WTC11 (cell line): ENCODE results near the gene KIAA1328. TPM values are rescaled to one million over a fixed set of nuclear protein-coding genes. Genes with fewer than 3 reads are reported as not detected.

Experiments
- ATAC-seq: fragments of 200-7000 bp; cut with Tn5 transposase; 2 replicates; pipeline ENCODE4 v1.10.0; 2021; ENCODE audit warnings: mild to moderate bottlenecking, moderate library complexity
- CTCF ChIA-PET: fragments of 300-600 bp; sonication (Branson Sonifier 250); formaldehyde crosslinking; loops from one replicate; lab custom pipeline; 2021; ENCODE audit warnings: antibody characterized with exemption; lab: Charles Lee
- POLR2A ChIA-PET: fragments of 350-600 bp; sonication (Branson Sonifier 250); formaldehyde crosslinking; loops from one replicate; lab custom pipeline; 2021; ENCODE audit warnings: antibody characterized with exemption; lab: Charles Lee
- DNase-seq: peaks from one replicate; pipeline ENCODE4 v3.0.0; 2021; ENCODE audit warnings: low spot score
- H3K27ac Mint-ChIP-seq: 2 replicates; pipeline ENCODE4 v1.8.0; 2021; ENCODE audit warnings: mixed read lengths
- H3K27me3 Mint-ChIP-seq: 2 replicates; pipeline ENCODE4 v1.8.0; 2021; ENCODE audit warnings: low read depth, mild to moderate bottlenecking, moderate library complexity, mixed read lengths
- H3K36me3 Mint-ChIP-seq: 2 replicates; pipeline ENCODE4 v1.8.0; 2021; ENCODE audit warnings: mixed read lengths
- H3K4me1 Mint-ChIP-seq: 2 replicates; pipeline ENCODE4 v1.8.0; 2022; ENCODE audit warnings: mixed read lengths
- H3K4me3 Mint-ChIP-seq: 2 replicates; pipeline ENCODE4 v1.8.0; 2021; ENCODE audit warnings: mild to moderate bottlenecking, moderate library complexity, mixed read lengths
- H3K9me3 Mint-ChIP-seq: 2 replicates; pipeline ENCODE4 v1.8.0; 2021; ENCODE audit warnings: mixed read lengths
- EMX1 ChIP-seq: fragments of 250-450 bp; sonication (Bioruptor Pico); IDR thresholded peaks from 2 replicates; pipeline ENCODE4 v1.8.0; 2021; ENCODE audit warnings: mild to moderate bottlenecking
- ERG ChIP-seq: fragments of 250-450 bp; sonication (Bioruptor Pico); IDR thresholded peaks from 2 replicates; pipeline ENCODE4 v1.8.0; 2021; ENCODE audit warnings: mild to moderate bottlenecking
- ESRRA ChIP-seq: sonication (generic); formaldehyde crosslinking; IDR thresholded peaks from 2 replicates; pipeline ENCODE4 v1.8.1; 2022; ENCODE audit warnings: mild to moderate bottlenecking, missing genetic modification reagents, borderline replicate concordance
- HMGA2 ChIP-seq: fragments of 250-450 bp; sonication (Bioruptor Pico); IDR thresholded peaks from 2 replicates; pipeline ENCODE4 v1.4.0; 2021; ENCODE audit warnings: mild to moderate bottlenecking, moderate library complexity
- MXD4 ChIP-seq: fragments of 250-450 bp; sonication (Bioruptor Pico); IDR thresholded peaks from 2 replicates; pipeline ENCODE4 v1.8.0; 2021; ENCODE audit warnings: mild to moderate bottlenecking, moderate library complexity, borderline replicate concordance
- OVOL2 ChIP-seq: fragments of 250-450 bp; sonication (Bioruptor Pico); IDR thresholded peaks from 2 replicates; pipeline ENCODE4 v1.9.0; 2021; ENCODE audit warnings: mild to moderate bottlenecking, borderline replicate concordance
- PREB ChIP-seq: sonication (generic); formaldehyde crosslinking; IDR thresholded peaks from 2 replicates; pipeline ENCODE4 v1.8.1; 2022; ENCODE audit warnings: mild to moderate bottlenecking, missing genetic modification reagents, moderate library complexity, borderline replicate concordance
- TCF7 ChIP-seq: sonication (generic); formaldehyde crosslinking; IDR thresholded peaks from 2 replicates; pipeline ENCODE4 v1.8.0; 2022; ENCODE audit warnings: mild to moderate bottlenecking, low read depth, missing genetic modification reagents, moderate library complexity
- TEAD4 ChIP-seq: sonication (generic); formaldehyde crosslinking; IDR thresholded peaks from 2 replicates; pipeline ENCODE4 v1.8.0; 2022; ENCODE audit warnings: mild to moderate bottlenecking, missing genetic modification reagents
- ZNF121 ChIP-seq: sonication (generic); formaldehyde crosslinking; IDR thresholded peaks from 2 replicates; pipeline ENCODE4 v1.8.0; 2023; ENCODE audit warnings: missing genetic modification reagents
- ZNF317 ChIP-seq: sonication (generic); formaldehyde crosslinking; IDR thresholded peaks from 2 replicates; pipeline ENCODE4 v1.8.1; 2023; ENCODE audit warnings: low read depth, mild to moderate bottlenecking, moderate library complexity, missing genetic modification reagents, borderline replicate concordance
- ZNF423 ChIP-seq: fragments of 250-450 bp; sonication (Bioruptor Pico); IDR thresholded peaks from 2 replicates; pipeline ENCODE4 v2.1.2; 2022; ENCODE audit warnings: mild to moderate bottlenecking, moderate library complexity
- total RNA-seq: library from RNA; stranded (reverse); gene quantifications from 3 replicates; pipeline ENCODE4 v1.2.3, GENCODE V29; 2021
- TF ChIP-seq, protein P1 (sequence below): sonication (generic); formaldehyde crosslinking; IDR thresholded peaks from 2 replicates; pipeline ENCODE4 v1.8.0; 2023; ENCODE audit warnings: mild to moderate bottlenecking, missing genetic modification reagents
- TF ChIP-seq, protein P2 (sequence below): sonication (generic); formaldehyde crosslinking; IDR thresholded peaks from 2 replicates; pipeline ENCODE4 v1.8.1; 2022; ENCODE audit warnings: mild to moderate bottlenecking, moderate library complexity, missing genetic modification reagents

The KIAA1328 gene
- total RNA-seq, 1 experiment from 2014 or later: 4.8 TPM

GRCh38 chr18:37042381-37042780, 213.5 kb downstream of the KIAA1328 start:
- Mint-ChIP-seq H3K4me3 (no peak overlapping the region), H3K27ac (no peak overlapping the region), H3K4me1 (peaks cover 11% of the 10 kb centered on the region), H3K9me3 (peaks cover 25% of the 10 kb centered on the region), H3K27me3 (no peaks in the 10 kb centered on the region), H3K36me3 (peaks cover 23% of the 10 kb centered on the region)
- ATAC-seq (no peak), DNase-seq (no peak)
- ChIA-PET POLR2A (no interaction called here), CTCF (no interaction called here)
- no peak for TF ChIP-seq ZNF423 (CRISPR knock-in tag)
- TF ChIP-seq, protein P1, sequence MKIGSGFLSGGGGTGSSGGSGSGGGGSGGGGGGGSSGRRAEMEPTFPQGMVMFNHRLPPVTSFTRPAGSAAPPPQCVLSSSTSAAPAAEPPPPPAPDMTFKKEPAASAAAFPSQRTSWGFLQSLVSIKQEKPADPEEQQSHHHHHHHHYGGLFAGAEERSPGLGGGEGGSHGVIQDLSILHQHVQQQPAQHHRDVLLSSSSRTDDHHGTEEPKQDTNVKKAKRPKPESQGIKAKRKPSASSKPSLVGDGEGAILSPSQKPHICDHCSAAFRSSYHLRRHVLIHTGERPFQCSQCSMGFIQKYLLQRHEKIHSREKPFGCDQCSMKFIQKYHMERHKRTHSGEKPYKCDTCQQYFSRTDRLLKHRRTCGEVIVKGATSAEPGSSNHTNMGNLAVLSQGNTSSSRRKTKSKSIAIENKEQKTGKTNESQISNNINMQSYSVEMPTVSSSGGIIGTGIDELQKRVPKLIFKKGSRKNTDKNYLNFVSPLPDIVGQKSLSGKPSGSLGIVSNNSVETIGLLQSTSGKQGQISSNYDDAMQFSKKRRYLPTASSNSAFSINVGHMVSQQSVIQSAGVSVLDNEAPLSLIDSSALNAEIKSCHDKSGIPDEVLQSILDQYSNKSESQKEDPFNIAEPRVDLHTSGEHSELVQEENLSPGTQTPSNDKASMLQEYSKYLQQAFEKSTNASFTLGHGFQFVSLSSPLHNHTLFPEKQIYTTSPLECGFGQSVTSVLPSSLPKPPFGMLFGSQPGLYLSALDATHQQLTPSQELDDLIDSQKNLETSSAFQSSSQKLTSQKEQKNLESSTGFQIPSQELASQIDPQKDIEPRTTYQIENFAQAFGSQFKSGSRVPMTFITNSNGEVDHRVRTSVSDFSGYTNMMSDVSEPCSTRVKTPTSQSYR (CRISPR knock-in tag): no peak
- no peak for TF ChIP-seq TEAD4 (CRISPR knock-in tag)
- TF ChIP-seq EMX1 (CRISPR knock-in tag): no peak
- peak; percentile 96 for TF ChIP-seq ZNF317 (CRISPR knock-in tag)
- TF ChIP-seq ERG: no peak

GRCh38 chr18:37055137-37055802, 226.3 kb downstream of the KIAA1328 start:
- POLR2A ChIA-PET: no interaction called here
- no peak for DNase-seq

GRCh38 chr18:37064187-37064586, 235.3 kb downstream of the KIAA1328 start:
- peaks cover 6% of the 10 kb centered on the region for H3K4me1 Mint-ChIP-seq
- ATAC-seq: no peak
- POLR2A ChIA-PET: no interaction called here

More at GRCh38 chr18:37055137-37055802, 226.3 kb downstream of the KIAA1328 start:
- no peak overlapping the region for H3K4me3 Mint-ChIP-seq
- H3K27ac Mint-ChIP-seq: no peak overlapping the region
- CTCF ChIA-PET: no interaction called here
- H3K36me3 Mint-ChIP-seq: peaks cover 10% of the 10 kb centered on the region
- H3K27me3 Mint-ChIP-seq: no peaks in the 10 kb centered on the region
- TF ChIP-seq ESRRA (CRISPR knock-in tag): no peak
- TF ChIP-seq ZNF121 (CRISPR knock-in tag): no peak
- TF ChIP-seq OVOL2: no peak
- TF ChIP-seq, protein P2, sequence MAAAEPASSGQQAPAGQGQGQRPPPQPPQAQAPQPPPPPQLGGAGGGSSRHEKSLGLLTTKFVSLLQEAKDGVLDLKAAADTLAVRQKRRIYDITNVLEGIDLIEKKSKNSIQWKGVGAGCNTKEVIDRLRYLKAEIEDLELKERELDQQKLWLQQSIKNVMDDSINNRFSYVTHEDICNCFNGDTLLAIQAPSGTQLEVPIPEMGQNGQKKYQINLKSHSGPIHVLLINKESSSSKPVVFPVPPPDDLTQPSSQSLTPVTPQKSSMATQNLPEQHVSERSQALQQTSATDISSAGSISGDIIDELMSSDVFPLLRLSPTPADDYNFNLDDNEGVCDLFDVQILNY (CRISPR knock-in tag): no peak
- no peak for ATAC-seq
- H3K4me1 Mint-ChIP-seq: peaks cover 7% of the 10 kb centered on the region
- H3K9me3 Mint-ChIP-seq: peaks cover 26% of the 10 kb centered on the region

More at GRCh38 chr18:37064187-37064586, 235.3 kb downstream of the KIAA1328 start:
- Mint-ChIP-seq H3K4me3 (no peak overlapping the region), H3K36me3 (peaks cover 5% of the 10 kb centered on the region), H3K27ac (no peak overlapping the region), H3K9me3 (peaks cover 6% of the 10 kb centered on the region), H3K27me3 (no peaks in the 10 kb centered on the region; the same call in 1 of the 2 replicates)
- CTCF ChIA-PET: no interaction called here
- no peak for DNase-seq
- TF ChIP-seq MXD4: no peak
- TF ChIP-seq, protein P2 (CRISPR knock-in tag): no peak
- no peak for TF ChIP-seq TEAD4 (CRISPR knock-in tag)
- TF ChIP-seq TCF7 (CRISPR knock-in tag): no peak
- no peak for TF ChIP-seq HMGA2 (CRISPR knock-in tag)
- TF ChIP-seq PREB: no peak
- TF ChIP-seq, all 79 proteins: peak for 0
